Measurements from ENCODE around the gene NFIC.

NFIC gene

DNA sequence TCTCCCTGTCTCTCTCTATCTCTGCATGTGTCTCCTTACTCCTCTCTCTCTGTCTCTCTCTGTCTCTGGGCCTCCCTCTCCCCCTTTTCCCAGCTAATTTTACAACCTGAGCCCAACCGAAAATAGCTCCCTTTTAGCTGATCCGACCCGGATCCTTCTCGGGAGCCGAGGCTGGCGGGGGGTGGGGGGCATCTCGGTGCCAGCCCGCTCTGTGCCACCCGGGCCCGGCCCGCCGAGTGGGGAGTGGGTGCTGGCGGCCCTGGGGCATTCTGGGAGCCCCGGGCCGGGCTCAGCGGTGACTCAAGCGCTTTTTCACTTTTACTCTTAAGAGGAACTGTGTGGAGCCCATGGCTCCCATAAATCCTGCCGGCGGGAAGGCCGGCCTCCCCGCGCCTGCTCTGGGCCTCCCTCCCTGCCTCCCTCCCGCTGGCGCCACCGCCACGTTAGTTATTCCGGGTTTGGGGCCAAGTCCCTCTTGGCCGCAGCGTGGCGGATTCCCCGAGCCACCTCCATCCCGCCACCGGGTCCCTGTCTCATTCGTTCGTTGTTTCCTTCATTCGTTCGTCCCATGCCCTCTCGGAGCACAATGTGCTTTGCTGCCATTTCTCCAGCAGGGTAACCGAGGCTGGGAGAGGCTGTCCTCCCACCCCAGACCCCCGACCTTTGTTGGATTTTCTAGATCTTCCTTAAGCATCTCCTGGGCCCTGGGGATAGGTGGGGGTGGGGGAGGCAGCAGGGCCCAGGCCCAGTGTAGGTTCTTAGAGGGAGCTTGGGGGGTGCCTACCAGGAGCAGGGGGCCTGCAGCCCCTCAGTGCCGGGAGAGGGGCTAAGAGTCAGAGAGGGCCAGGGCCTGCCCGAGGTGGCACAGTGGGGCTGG, 3.2 kb downstream of the NFIC start:
- TF ChIP-seq EZH2 (IDR thresholded peaks at IDR 0.05; ENCODE audit: borderline replicate concordance, low read length): no peak
- TF ChIP-seq, protein P1, sequence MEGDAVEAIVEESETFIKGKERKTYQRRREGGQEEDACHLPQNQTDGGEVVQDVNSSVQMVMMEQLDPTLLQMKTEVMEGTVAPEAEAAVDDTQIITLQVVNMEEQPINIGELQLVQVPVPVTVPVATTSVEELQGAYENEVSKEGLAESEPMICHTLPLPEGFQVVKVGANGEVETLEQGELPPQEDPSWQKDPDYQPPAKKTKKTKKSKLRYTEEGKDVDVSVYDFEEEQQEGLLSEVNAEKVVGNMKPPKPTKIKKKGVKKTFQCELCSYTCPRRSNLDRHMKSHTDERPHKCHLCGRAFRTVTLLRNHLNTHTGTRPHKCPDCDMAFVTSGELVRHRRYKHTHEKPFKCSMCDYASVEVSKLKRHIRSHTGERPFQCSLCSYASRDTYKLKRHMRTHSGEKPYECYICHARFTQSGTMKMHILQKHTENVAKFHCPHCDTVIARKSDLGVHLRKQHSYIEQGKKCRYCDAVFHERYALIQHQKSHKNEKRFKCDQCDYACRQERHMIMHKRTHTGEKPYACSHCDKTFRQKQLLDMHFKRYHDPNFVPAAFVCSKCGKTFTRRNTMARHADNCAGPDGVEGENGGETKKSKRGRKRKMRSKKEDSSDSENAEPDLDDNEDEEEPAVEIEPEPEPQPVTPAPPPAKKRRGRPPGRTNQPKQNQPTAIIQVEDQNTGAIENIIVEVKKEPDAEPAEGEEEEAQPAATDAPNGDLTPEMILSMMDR (IDR thresholded peaks at IDR 0.05; ENCODE audit: low read length): no peak
- H3K79me2 ChIP-seq (ENCODE audit: insufficient read depth, low read length): no peaks in the 10 kb centered on the region
- H3F3A ChIP-seq (ENCODE audit: insufficient read depth, low read length): no peaks in the 10 kb centered on the region
- H3K36me3 ChIP-seq (ENCODE audit: insufficient read depth, low read length): no peaks in the 10 kb centered on the region
- no peaks in the 10 kb centered on the region for H3K4me1 ChIP-seq (ENCODE audit: insufficient read depth, low read length, severe bottlenecking)
- no peaks in the 10 kb centered on the region for H3K9me3 ChIP-seq (ENCODE audit: low read length)
- H3K27ac ChIP-seq (ENCODE audit: low read depth, low read length, poor library complexity, severe bottlenecking): no peak overlapping the region
- no peak overlapping the region for H3K4me3 ChIP-seq (ENCODE audit: low read depth, low read length, poor library complexity, severe bottlenecking)
- H3K9me2 ChIP-seq (ENCODE audit: low read depth, low read length): no peaks in the 10 kb centered on the region
- H2AFZ ChIP-seq (ENCODE audit: low read length): no peak overlapping the region
- H3K4me2 ChIP-seq (ENCODE audit: low read length): no peak overlapping the region
- H3K27me3 ChIP-seq (ENCODE audit: insufficient read depth, low read length): no peaks in the 10 kb centered on the region
- no peaks in the 10 kb centered on the region for H4K20me1 ChIP-seq (ENCODE audit: insufficient read depth, low read length)
- no peak overlapping the region for H3K9ac ChIP-seq (ENCODE audit: low read length)

DNA sequence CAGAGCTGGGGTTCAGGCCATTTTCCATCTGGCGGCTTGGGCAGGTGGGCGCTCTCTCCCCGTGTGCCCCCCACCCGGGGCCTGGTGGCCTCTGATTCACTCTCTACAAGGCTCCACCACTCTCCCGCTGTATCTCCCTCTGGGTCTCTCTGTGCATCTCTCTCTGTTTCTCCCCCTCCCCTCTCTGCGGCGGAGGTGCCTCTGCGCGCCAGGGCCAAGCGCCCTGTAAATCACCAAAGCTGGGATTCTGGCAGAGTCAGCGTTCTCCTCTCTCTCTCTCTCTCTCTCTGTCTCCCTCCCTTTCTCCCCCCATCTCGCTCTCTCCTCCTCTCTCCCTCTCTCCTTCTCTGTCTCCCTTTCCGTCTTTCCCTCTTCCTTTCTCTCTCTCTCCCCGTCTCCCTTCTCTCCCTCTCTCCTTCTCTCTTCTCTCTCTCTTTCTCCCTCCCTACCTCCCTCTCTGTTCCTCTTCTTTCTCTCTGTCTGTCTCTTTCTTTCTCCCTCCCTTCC, 3.9 kb downstream of the NFIC start:
- no peaks in the 10 kb centered on the region for H3K27me3 ChIP-seq (ENCODE audit: insufficient read depth, low read length)
- no peaks in the 10 kb centered on the region for H3K79me2 ChIP-seq (ENCODE audit: insufficient read depth, low read length)
- no peaks in the 10 kb centered on the region for H3K4me1 ChIP-seq (ENCODE audit: insufficient read depth, low read length, severe bottlenecking)
- TF ChIP-seq, protein P1 (IDR thresholded peaks at IDR 0.05; ENCODE audit: low read length): no peak
- no peak for TF ChIP-seq EZH2 (IDR thresholded peaks at IDR 0.05; ENCODE audit: borderline replicate concordance, low read length)
- no peaks in the 10 kb centered on the region for H3K9me2 ChIP-seq (ENCODE audit: low read depth, low read length)
- no peaks in the 10 kb centered on the region for H3F3A ChIP-seq (ENCODE audit: insufficient read depth, low read length)
- H2AFZ ChIP-seq (ENCODE audit: low read length): no peak overlapping the region
- no peak overlapping the region for H3K4me3 ChIP-seq (ENCODE audit: low read depth, low read length, poor library complexity, severe bottlenecking)
- H3K36me3 ChIP-seq (ENCODE audit: insufficient read depth, low read length): no peaks in the 10 kb centered on the region
- no peaks in the 10 kb centered on the region for H4K20me1 ChIP-seq (ENCODE audit: insufficient read depth, low read length)
- no peak overlapping the region for H3K9ac ChIP-seq (ENCODE audit: low read length)
- no peak overlapping the region for H3K4me2 ChIP-seq (ENCODE audit: low read length)
- H3K27ac ChIP-seq (ENCODE audit: low read depth, low read length, poor library complexity, severe bottlenecking): no peak overlapping the region
- no peaks in the 10 kb centered on the region for H3K9me3 ChIP-seq (ENCODE audit: low read length)

DNA sequence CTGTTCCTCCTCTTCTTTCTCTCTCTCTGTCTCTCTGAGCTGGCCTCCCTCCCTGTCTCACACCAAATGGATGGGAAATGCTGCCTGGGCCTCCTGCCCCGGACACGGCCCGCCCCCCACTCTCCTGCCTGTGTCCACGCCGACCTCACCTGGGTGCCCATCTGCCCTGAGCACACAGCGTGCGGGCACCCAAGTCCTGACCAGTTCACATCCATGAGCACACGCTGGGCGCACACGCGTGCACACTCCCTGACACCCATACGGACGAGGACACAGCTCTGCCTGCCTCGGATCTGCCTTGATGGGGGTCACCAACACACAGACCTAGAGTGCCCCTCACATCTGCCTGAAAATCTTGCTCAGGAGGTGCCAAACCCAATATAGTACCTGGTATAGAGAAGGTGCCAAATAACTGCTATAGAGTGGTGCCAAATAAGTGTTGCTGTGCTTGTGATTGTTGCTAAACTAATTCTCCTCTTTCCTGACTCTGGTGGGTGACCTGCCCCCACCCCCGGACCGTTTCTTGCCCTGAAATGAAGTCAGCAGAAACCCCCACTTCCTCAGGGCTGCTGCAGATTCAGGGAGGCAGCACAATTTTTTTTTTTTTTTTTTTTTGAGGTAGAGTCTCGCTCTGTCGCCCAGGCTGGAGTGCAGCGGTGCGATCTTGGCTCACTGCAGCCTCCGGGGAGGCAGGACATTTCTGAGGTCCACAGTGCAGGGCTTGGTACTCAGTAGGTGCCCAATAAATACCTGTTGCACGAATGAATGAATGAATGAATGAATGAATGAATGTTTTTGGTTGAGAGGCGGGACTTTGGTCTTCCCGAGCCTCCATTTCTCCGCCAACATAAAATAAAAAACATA, 4.6 kb downstream of the NFIC start:
- Histone ChIP-seq H3K9ac (ENCODE audit: low read length) (no peak overlapping the region), H3K79me2 (ENCODE audit: insufficient read depth, low read length) (no peaks in the 10 kb centered on the region), H3K4me1 (ENCODE audit: insufficient read depth, low read length, severe bottlenecking) (no peaks in the 10 kb centered on the region), H3K9me3 (ENCODE audit: low read length) (no peaks in the 10 kb centered on the region), H3K4me2 (ENCODE audit: low read length) (no peak overlapping the region), H3K9me2 (ENCODE audit: low read depth, low read length) (no peaks in the 10 kb centered on the region), H3K27ac (ENCODE audit: low read depth, low read length, poor library complexity, severe bottlenecking) (no peak overlapping the region), H2AFZ (ENCODE audit: low read length) (no peak overlapping the region), H4K20me1 (ENCODE audit: insufficient read depth, low read length) (no peaks in the 10 kb centered on the region), H3K4me3 (ENCODE audit: low read depth, low read length, poor library complexity, severe bottlenecking) (no peak overlapping the region), H3F3A (ENCODE audit: insufficient read depth, low read length) (no peaks in the 10 kb centered on the region), H3K36me3 (ENCODE audit: insufficient read depth, low read length) (no peaks in the 10 kb centered on the region), H3K27me3 (ENCODE audit: insufficient read depth, low read length) (no peaks in the 10 kb centered on the region)
- no peak for TF ChIP-seq EZH2 (IDR thresholded peaks at IDR 0.05; ENCODE audit: borderline replicate concordance, low read length)
- TF ChIP-seq, protein P1 (IDR thresholded peaks at IDR 0.05; ENCODE audit: low read length): no peak

Data from OCI-LY1 (cell line).